ENCODE results near the gene MLLT11.

MLLT11 gene, protein sequence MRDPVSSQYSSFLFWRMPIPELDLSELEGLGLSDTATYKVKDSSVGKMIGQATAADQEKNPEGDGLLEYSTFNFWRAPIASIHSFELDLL

DNA sequence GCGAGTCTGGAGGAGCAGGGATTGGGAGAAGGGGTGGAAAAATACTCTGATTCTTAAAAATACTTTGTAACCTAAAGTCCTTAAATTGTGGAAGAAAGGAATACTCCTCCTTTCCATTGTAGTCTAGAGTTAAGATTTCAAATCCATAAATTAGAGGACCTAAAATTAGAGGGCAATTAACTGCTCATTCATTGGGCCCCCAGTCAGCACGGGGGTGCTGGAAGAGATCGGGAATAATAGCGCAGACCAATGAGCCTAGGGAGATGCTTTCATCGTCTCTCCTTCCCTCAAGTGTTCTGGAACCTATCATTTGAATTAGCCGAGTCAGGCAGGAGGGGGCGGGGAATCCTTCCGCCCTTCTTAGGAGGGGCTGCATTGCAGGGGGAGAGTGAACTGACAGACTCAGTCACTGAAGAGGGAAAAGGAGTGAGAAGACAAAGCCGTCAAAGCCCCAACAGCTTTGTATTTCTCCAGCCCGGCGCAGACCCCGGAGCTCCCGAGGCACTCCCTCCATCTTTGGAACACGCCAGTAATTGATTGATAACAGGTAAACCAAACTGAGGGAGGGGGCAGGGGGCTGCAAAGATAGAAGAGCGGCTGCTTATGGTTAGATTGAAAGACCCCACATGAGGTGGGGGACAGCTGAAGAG lies at the start of gene MLLT11:
TSS of gene MLLT11 (plus strand) at position 391 of the 650 bp plus-strand sequence. CDS start 6,828 bp downstream, outside the sequence.
- DNase-seq (ENCODE audit: low read depth in 2 of 2) = peak in 1 of 2 experiments; percentile 39

DNA sequence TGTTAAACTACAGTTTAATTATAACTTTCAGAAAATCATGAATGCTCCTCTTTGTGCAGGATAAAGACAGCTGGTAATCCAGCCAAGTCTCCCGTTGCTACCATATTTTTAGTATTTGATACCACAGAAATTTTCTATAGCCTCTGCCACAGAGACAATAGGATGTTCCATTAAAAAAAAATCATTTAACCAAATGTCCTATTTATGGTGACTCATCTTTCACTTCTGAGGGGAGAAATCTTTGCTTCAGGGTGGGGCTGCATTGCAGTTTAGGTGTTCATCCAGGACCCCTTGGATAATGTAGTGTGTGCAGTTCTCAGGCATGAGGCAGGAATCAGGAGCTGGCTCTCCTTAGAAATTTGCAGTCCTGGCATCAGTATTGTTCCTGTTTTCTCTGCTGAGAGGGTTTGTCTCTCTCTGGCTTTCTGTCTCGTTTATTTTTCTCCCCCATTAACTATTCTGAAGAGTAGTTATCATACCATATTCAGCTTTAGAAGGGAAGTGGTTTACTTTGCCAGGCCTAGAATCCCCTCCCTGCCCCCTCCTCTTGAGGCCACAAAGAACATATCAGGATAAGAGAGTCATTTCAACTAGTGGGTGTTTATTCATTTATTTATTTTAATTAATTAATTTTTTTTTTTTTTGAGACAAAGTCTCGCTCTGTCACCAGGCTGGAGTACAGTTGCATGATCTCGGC lies 48.9 kb upstream of the MLLT11 start:
- DNase-seq (ENCODE audit: low read depth in 2 of 2) = no peak

DNA sequence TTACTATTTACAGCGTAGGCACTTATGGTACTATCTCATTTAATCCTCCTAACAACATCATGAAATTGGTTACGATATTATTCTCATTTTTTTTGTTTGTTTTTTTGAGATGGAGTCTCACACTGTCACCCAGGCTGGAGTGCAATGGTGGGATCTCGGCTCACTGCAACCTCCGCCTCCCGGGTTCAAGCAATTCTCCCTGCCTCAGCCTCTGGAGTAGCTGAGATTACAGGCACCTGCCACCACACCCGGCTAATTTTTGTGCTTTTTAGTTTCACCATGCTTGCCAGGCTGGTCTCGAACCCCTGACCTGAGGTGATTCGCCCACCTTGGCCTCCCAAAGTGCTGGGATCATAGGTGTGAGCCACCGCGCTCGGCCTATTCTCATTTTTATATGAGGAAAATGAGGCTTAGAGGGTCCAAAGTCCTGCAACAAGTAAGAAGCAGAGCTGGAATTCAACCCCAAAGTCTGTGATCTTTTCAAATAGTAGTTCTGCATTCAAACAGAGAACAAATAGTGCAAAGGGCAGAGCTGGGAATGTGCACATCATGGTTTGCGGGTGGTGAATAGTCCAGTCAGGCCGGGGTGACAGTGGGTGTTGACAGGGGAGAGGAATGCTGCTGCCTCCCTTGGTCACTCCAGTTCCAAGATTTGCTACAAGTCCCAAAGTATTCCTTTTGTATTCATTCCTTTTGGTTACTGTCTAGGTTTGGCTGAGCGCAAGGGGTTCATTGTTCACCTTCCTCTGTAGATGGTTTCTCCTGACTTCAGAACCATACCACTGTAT lies 47.3 kb upstream of the MLLT11 start:
- no peak for DNase-seq (ENCODE audit: low read depth in 2 of 2)

DNA sequence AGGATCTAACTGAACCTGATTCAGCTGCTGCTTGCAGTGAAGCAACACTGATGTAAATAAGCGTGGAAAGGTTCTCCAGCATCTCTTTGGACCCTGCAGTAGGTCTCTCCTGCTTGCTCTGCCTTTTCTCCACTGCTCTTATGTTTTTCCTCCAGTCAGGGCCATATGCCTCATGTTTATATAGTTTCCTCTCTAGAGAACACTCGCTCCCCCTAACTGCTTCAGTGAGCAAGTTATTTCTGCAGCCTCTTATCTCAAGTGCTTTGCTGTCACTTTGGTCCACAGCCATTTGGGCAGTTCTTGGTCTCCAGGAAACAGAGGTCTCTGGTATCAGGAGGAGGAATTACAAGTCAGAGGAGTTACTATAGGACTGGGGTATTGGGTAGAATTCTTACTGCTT lies 46.7 kb upstream of the MLLT11 start:
- DNase-seq (ENCODE audit: low read depth in 2 of 2) = no peak

DNA sequence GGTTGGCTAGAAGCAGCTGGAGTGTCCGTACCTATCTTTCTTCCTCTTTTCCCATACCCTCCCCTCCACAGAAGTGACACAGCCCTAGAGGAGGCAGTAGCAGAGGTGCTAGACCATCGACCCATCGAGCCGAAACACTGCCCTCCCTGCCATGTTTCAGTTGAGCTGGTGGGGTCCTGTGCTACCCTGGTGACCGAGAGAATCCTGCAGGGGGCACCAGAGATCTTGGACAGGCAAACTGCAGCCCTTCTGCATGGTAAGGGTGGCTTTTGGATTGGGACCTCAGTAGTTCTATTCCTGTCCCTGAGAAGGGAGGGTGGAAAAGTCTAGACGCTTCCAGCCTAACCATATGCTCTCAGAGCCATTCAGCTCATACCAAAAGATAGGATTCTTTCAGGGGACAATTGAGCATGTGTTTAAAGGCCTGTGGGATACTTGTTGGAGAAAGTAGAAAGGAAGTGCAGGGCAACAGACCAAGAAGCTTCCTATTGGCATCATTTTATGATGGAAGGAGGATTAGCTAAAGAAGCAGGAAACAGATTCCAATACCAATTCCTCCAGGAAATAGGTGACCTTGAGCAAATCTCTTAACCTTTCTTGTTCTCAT lies 35.6 kb upstream of the MLLT11 start:
- DNase-seq (ENCODE audit: low read depth in 2 of 2) = peak in 1 of 2 experiments; percentile 21

DNA sequence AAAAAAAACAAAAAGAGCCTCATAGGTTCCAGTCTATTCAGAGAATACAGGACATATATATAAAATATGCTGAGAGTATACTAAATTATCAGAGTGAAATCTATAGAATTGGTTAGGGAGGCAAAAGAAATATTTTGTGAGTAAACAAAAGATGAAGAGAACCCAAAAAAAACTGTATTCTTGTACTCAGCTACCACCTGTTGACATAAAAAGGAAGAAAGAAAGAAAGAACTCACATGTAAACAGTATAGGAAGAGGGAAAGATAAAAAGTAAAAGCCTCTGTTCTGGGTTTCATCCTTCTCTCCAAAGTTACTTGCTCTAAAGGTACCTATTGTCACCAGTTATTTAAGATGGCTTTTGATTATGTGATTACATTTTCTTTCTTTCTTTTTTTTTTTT lies 33.7 kb upstream of the MLLT11 start:
- no peak for DNase-seq (ENCODE audit: low read depth in 2 of 2)

DNA sequence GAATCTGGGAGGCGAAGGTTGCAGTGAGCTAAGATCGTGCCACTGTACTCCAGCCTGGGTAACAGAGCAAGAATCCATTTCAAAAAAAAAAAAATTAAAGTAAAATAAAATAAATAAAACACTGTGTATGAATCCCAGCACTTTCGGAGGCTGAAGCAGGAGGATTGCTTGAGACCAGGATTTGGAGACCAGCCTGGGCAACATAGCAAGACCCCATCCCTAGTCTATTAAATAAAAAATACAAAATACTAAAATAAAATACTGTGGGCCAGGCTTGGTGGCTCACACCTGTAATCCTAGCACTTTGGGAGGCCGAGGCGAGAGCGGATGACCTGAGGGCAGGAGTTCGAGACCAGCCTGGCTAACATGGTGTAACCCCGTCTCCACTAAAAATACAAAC lies 28.0 kb upstream of the MLLT11 start:
- no peak for DNase-seq (ENCODE audit: low read depth in 2 of 2)

DNA sequence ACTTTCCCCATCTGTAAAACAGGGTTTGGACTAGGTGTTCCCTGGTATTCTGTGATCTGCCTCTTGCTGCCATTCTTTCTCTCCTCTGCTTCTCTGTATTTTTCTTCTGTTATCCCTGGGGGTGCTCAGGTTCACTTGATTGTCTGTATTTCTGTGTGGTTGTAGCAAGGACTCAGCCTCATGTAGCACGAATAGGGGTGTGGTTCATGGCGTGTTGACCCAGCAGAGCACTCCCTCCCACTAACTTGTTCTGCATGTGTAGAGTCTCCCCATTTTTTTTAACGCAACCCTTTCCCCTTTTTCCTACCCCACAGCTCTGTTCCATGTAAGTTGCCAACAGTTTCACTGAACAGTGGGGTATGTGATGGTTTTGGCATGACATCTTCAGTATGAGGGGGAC lies 25.0 kb upstream of the MLLT11 start:
- DNase-seq (ENCODE audit: low read depth in 2 of 2) = no peak

DNA sequence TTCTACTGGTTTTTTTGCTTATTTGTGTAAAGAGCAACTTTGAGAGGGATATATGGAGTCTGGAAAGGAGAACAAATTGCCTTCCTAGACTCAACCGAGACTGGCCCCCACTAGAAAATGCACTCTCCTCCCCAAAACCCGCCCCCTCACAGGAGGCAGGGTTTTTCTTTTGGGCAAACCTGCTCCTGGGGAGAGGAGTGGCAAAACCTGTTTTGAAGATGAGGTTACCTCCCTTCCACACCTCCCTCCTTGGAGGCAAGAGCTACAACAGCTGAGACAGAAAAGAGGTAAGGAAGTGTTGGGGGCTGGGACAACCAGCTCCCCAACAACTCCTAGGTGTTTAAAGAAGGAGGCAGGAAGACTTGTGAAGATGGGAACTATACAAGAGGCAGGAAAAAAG lies 23.8 kb upstream of the MLLT11 start, which contains the start of gene BNIPL:
TSS of gene BNIPL (plus strand) at position 231 of the 400 bp plus-strand sequence. CDS start at position 371, 140 bp downstream.
- no peak for DNase-seq (ENCODE audit: low read depth in 2 of 2)

DNA sequence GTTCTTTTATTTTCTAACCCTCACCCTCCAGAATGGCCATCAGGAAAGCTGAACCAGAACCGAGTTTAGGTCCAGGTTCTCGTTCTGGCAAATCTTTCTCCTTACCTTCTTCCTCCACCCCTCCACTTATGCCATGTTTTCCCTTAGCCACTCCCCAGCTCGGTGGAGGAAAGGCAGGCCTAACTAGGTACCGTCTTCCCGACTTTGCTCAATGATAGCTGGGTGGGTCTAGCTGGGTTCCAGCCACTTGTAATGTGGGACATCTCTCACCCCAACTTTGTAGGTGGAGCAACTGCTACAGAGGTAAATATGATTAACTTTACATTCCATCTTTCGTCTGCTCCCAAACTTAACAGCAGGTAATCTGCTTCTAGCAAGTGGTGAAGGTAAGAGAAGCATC lies 23.2 kb upstream of the MLLT11 start:
- DNase-seq (ENCODE audit: low read depth in 2 of 2) = no peak

DNA sequence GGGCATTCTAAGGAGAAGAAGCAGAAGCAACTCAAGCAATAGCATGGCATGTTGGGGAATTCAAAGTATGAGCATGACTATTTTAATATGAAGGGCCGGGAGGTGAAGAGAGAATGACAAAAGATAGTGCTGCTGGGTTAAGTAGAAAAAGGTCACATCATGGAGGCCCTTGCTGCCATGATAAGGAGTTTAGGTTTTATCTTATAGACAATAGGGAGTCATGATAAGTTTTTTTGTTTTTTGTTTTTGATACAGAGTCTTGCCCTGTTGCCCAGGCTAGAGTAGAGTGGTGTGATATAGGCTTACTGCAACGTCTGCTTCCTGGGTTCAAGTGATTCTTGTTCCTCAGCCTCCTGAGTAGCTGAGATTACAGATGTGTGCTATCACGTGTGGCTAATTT lies 20.7 kb upstream of the MLLT11 start:
- no peak for DNase-seq (ENCODE audit: low read depth in 2 of 2)

DNA sequence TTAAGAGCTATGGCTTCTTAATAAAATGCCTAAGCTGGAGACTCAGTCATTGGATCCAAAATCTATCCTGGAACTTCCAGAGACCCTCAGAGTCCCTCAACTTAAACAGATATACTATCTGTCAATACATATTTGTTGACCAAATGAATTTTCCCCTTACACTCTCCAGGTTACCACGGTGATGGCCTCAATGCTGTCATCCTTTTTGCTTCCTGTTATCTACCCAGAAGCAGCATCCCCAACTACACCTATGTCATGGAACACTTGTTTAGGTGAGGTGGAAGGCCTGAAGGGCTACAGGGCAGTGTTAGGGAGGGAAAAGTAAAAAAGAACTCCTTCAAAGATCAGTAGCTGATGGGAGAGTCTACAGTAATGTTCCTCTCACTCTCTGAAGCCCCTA lies 17.0 kb upstream of the MLLT11 start:
- DNase-seq (ENCODE audit: low read depth in 2 of 2) = no peak

DNA sequence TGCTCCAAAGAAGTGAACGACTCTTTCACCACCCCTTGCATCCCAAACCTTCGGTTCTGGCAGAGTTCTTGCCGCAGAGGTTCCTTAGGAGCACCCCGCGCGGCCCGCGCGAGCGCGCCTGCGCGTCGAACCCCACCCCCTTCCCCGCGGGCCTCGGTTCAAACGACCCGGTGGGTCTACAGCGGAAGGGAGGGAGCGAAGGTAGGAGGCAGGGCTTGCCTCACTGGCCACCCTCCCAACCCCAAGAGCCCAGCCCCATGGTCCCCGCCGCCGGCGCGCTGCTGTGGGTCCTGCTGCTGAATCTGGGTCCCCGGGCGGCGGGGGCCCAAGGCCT lies 12.6 kb upstream of the MLLT11 start, which contains the start of gene C1orf56:
TSS of gene C1orf56 (plus strand) at position 161 of the 334 bp plus-strand sequence. CDS start at position 258, 97 bp downstream.
- peak in 1 of 2 experiments; percentile 22 for DNase-seq (ENCODE audit: low read depth in 2 of 2)

DNA sequence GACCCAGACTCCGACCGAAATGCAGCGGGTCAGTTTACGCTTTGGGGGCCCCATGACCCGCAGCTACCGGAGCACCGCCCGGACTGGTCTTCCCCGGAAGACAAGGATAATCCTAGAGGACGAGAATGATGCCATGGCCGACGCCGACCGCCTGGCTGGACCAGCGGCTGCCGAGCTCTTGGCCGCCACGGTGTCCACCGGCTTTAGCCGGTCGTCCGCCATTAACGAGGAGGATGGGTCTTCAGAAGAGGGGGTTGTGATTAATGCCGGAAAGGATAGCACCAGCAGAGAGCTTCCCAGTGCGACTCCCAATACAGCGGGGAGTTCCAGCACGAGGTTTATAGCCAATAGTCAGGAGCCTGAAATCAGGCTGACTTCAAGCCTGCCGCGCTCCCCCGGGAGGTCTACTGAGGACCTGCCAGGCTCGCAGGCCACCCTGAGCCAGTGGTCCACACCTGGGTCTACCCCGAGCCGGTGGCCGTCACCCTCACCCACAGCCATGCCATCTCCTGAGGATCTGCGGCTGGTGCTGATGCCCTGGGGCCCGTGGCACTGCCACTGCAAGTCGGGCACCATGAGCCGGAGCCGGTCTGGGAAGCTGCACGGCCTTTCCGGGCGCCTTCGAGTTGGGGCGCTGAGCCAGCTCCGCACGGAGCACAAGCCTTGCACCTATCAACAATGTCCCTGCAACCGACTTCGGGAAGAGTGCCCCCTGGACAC lies 12.1 kb upstream of the MLLT11 start:
- peak in 1 of 2 experiments; percentile 15 for DNase-seq (ENCODE audit: low read depth in 2 of 2)

DNA sequence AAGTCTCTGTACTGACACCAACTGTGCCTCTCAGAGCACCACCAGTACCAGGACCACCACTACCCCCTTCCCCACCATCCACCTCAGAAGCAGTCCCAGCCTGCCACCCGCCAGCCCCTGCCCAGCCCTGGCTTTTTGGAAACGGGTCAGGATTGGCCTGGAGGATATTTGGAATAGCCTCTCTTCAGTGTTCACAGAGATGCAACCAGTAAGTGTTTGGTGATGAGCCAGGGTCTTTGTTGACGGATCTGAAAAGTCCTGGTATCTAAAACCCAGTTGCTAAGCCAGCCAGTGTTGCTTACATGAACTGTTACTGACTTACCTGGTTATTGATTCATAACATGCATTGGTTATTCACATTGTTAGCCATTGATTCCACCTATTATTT lies 11.6 kb upstream of the MLLT11 start:
- DNase-seq (ENCODE audit: low read depth in 2 of 2) = no peak

DNA sequence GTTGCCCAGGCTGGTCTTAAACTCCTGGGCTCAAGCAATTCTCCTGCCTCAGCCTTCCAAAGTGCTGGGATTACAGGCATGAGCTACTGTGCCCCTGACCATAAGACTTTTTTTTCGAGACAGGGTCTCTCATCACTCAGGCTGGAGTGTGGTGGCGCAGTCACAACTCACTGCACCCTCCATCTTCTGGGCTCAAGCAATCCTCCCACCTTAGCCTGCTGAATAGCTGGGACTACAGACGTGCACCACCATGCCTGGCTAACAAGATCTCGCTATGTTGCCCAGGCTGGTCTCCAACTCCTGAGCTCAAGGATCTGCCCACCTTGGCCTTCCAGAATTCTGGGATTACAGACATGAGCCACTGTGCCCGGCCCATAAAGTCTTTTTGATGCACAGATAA lies 10.7 kb upstream of the MLLT11 start:
- no peak for DNase-seq (ENCODE audit: low read depth in 2 of 2)

DNA sequence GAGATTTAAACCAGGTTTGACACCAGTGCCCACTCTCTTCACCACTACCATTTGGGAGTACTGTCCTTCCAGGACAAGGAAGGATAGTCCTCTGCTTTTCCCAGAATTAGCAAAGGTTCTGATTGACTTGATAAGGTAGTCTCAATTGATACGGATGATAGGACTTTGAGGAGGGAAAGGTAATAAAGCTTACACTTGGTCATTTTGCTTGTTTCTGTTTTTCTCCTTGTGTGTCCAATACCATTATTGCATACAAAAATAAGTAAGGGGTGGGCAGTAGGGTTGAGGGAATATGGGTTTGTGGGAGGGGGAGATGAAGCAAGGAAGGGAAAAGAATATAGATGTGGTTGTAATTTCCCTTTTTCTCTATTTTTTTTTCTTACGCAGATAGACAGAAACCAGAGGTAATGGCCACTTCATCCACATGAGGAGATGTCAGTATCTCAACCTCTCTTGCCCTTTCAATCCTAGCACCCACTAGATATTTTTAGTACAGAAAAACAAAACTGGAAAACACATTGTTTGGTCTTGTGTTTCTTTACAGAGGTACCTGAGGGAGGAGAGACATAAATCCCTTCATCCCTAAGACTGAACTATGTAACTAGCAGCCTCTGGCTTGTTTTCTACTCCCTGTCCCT lies 10.0 kb upstream of the MLLT11 start:
- DNase-seq (ENCODE audit: low read depth in 2 of 2) = no peak

DNA sequence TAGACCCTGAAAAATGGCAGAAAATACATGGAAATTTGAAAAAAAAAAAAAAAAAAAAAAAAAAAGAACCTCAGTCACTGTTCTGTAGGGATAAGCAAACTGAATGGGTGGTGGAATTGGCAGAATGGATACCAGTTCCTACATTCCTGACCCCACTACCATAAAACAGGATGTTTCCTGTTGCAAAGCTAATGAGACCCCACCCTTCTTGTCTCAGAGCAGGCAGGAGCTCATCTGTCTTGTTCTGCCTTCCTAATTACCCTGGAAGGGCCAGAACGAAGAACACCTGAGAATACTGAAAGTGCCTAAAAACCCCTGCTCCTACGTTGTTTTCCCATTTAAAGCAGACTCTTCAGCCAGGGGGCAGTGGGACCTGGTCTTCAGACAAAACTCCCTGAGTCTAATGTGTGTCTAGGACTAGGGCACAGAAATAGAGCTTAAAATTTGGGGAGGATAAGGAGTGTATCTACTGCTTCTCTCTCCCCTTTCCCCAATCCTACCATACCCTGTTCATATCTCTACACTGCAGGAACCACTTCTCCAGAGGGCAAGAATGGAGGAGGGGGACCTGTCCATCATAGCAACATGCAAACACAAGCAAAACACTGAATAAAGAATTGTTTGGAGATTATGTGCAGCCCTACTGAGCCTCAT lies 8.7 kb upstream of the MLLT11 start:
- DNase-seq (ENCODE audit: low read depth in 2 of 2) = no peak

DNA sequence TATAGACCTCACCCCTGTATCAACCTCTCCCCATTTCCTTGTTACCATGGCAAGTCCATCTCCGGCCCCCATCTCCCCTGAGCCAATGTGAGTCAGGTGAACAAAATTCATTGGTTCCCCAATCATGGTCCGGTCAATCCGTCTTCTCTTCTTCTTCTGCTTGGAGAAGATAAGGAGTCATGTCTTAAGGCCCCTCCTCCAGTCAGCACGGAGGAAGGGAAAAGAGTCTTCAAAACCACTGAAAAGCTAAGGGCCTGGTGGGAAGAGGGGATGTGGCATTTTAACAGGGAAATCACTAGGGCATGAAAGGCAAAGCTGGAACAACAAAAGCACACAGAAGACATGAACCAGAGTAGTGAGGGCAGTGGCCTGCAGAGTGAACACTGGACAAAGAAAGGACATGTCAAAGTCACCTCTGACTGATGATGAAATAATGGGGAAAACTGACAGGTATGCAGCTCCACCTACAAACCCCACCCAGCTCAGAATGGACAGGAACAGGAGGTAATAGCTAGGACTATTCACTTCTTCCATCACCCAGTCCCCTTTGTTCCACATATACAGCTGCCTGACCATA lies 5.1 kb upstream of the MLLT11 start:
- DNase-seq (ENCODE audit: low read depth in 2 of 2) = no peak

DNA sequence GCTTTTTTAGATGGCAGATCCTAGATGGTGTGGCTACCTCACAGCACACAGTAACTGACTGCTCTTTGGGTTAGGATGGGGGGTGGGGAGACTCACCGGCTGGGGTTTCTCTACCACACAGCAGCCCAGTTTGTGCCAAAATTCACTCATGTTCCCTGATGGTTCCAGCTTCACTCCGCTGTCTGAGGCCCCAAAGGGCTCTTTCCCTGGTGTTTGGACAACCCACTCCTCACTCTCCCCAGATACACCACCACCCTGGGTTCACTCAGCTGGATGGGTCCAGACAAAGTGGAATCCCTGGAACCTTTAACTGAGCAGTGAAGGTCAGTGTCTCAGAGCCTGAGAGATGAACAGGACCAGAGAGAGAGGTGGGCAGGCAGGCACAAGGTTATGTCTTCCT lies 4.6 kb upstream of the MLLT11 start:
- DNase-seq (ENCODE audit: low read depth in 2 of 2) = no peak

Measured in fibroblast of skin of left biceps (primary cell).